IPS-11a (cell line): ENCODE results near the gene DHH.

Experiments used
- H3K4me3 ChIP-seq: one replicate; pipeline ENCODE4 v1.5.1; 2013; ENCODE audit warnings: low read depth, low read length, control low read depth

The DHH gene

GRCh38 chr12:49051777-49052438, 42.7 kb downstream of the DHH start:
- H3K4me3 ChIP-seq, result no peak overlapping the region

- no peak overlapping the region for H3K4me3 ChIP-seq
Observed at GRCh38 chr12:49051373-49051764, 43.2 kb downstream of the DHH start.

- no peak overlapping the region for H3K4me3 ChIP-seq
Observed at GRCh38 chr12:49050507-49051372, 43.9 kb downstream of the DHH start.

- no peak overlapping the region for H3K4me3 ChIP-seq
Observed at GRCh38 chr12:49049566-49050224, 44.9 kb downstream of the DHH start.

- no peak overlapping the region for H3K4me3 ChIP-seq
Observed at GRCh38 chr12:49048953-49049352, 45.6 kb downstream of the DHH start.

- H3K4me3 ChIP-seq, result no peak overlapping the region
Observed at GRCh38 chr12:49046129-49046895, 48.3 kb downstream of the DHH start.

- H3K4me3 ChIP-seq, result no peak overlapping the region
Observed at GRCh38 chr12:49044660-49045059, 49.9 kb downstream of the DHH start.

GRCh38 chr12:49043856-49044258, 50.7 kb downstream of the DHH start:
- no peak overlapping the region for H3K4me3 ChIP-seq

GRCh38 chr12:49043241-49043640, 51.4 kb downstream of the DHH start:
- no peak overlapping the region for H3K4me3 ChIP-seq

- no peak overlapping the region for H3K4me3 ChIP-seq
Observed at GRCh38 chr12:49041881-49042484, 52.6 kb downstream of the DHH start.

- H3K4me3 ChIP-seq, result no peak overlapping the region
Observed at GRCh38 chr12:49041036-49041880, 53.3 kb downstream of the DHH start.

GRCh38 chr12:49040364-49040855, 54.2 kb downstream of the DHH start:
- no peak overlapping the region for H3K4me3 ChIP-seq

- no peak overlapping the region for H3K4me3 ChIP-seq
Observed at GRCh38 chr12:49039421-49040363, 54.9 kb downstream of the DHH start.

GRCh38 chr12:49038291-49038955, 56.2 kb downstream of the DHH start:
- no peak overlapping the region for H3K4me3 ChIP-seq

- H3K4me3 ChIP-seq, result no peak overlapping the region
Observed at GRCh38 chr12:49037947-49038237, 56.7 kb downstream of the DHH start.

GRCh38 chr12:49037111-49037946, 57.3 kb downstream of the DHH start:
- H3K4me3 ChIP-seq, result no peak overlapping the region
